Prostate gland (tissue), 2 donors: ENCODE results near the gene FAM107B.

Experiments used
- CTCF ChIP-seq, 4 experiments: fragments of 200-600 bp in 2 of 4; fragments of 450-650 bp in 2 of 4; sonication (generic) in 2 of 4; IDR thresholded peaks; 1 replicate in 3 of 4; 2 replicates in 1 of 4; pipeline ENCODE4 v1.5.1; 2016 to 2019; ENCODE audit warnings: antibody characterized with exemption in 4 of 4, mild to moderate bottlenecking in 2 of 4, moderate library complexity in 2 of 4
- POLR2A ChIP-seq: fragments of 450-650 bp; IDR thresholded peaks from one replicate; pipeline ENCODE4 v1.6.1; 2016; ENCODE audit warnings: antibody characterized with exemption, mild to moderate bottlenecking

GRCh38 chr10:14753441-14753840 lies 21.3 kb downstream of the FAM107B start:
- TF ChIP-seq CTCF (IDR thresholded peaks at IDR 0.05), result no peak
- no peak for TF ChIP-seq POLR2A
